ENCODE data around the gene AGPAT3.
"Not testable (repeated sequence)": the region's sequence is repeated elsewhere in the genome, so short reads cannot be mapped to it uniquely, and the experiment has no call there.

- TF ChIP-seq, protein P1, sequence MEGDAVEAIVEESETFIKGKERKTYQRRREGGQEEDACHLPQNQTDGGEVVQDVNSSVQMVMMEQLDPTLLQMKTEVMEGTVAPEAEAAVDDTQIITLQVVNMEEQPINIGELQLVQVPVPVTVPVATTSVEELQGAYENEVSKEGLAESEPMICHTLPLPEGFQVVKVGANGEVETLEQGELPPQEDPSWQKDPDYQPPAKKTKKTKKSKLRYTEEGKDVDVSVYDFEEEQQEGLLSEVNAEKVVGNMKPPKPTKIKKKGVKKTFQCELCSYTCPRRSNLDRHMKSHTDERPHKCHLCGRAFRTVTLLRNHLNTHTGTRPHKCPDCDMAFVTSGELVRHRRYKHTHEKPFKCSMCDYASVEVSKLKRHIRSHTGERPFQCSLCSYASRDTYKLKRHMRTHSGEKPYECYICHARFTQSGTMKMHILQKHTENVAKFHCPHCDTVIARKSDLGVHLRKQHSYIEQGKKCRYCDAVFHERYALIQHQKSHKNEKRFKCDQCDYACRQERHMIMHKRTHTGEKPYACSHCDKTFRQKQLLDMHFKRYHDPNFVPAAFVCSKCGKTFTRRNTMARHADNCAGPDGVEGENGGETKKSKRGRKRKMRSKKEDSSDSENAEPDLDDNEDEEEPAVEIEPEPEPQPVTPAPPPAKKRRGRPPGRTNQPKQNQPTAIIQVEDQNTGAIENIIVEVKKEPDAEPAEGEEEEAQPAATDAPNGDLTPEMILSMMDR (IDR thresholded peaks at IDR 0.05), result not testable (repeated sequence)
- TF ChIP-seq EP300 (IDR thresholded peaks at IDR 0.05), result not testable (repeated sequence)
Measured at GRCh38 chr21:43822166-43822565, 42.9 kb upstream of the AGPAT3 start.

Data from upper lobe of left lung (tissue), 4 donors.